Activated CD8-positive, alpha-beta memory T cell treated with anti-CD3 and anti-CD28 coated beads, Interleukin-2, amount 50 U/mL, for 48 hours (primary cell): ENCODE data around the gene FKBP1A.

Experiments used
- DNase-seq: peaks from one replicate; pipeline ENCODE4 v3.0.0-alpha.2; 2020

Gene FKBP1A

GRCh38 chr20:1360094-1360846, 32.6 kb downstream of the FKBP1A start:
- no peak for DNase-seq

- DNase-seq: no peak
Measured at GRCh38 chr20:1357921-1358671, 34.8 kb downstream of the FKBP1A start.

- DNase-seq: no peak
Measured at GRCh38 chr20:1353956-1354355, 38.9 kb downstream of the FKBP1A start.

GRCh38 chr20:1346315-1346969, 46.4 kb downstream of the FKBP1A start:
- no peak for DNase-seq

- DNase-seq: no peak
Measured at GRCh38 chr20:1345756-1346093, 47.1 kb downstream of the FKBP1A start.

GRCh38 chr20:1345030-1345755, 47.7 kb downstream of the FKBP1A start:
- DNase-seq: no peak

GRCh38 chr20:1343446-1344124, 49.3 kb downstream of the FKBP1A start:
- DNase-seq: peak; percentile 1

GRCh38 chr20:1341561-1342265, 51.1 kb downstream of the FKBP1A start:
- no peak for DNase-seq

GRCh38 chr20:1338801-1339200, 54.1 kb downstream of the FKBP1A start:
- DNase-seq: no peak

GRCh38 chr20:1338096-1338495, 54.8 kb downstream of the FKBP1A start:
- DNase-seq: no peak

- no peak for DNase-seq
Measured at GRCh38 chr20:1337441-1337840, 55.4 kb downstream of the FKBP1A start.

GRCh38 chr20:1336699-1337367, 56.0 kb downstream of the FKBP1A start:
- DNase-seq: no peak

GRCh38 chr20:1335961-1336698, 56.7 kb downstream of the FKBP1A start:
- DNase-seq: no peak

GRCh38 chr20:1334761-1335160, 58.1 kb downstream of the FKBP1A start:
- DNase-seq: peak; percentile 32

GRCh38 chr20:1334370-1334731, 58.5 kb downstream of the FKBP1A start:
- DNase-seq: no peak

GRCh38 chr20:1333462-1334369, 59.1 kb downstream of the FKBP1A start:
- DNase-seq: no peak

- peak; percentile 43 for DNase-seq
Measured at GRCh38 chr20:1332749-1333300, 60.0 kb downstream of the FKBP1A start.

- DNase-seq: peak; percentile 39
Measured at GRCh38 chr20:1331801-1332453, 60.9 kb downstream of the FKBP1A start.

- DNase-seq: no peak
Measured at GRCh38 chr20:1331101-1331500, 61.8 kb downstream of the FKBP1A start.
